HL-60/S4 treated with phorbol 12-myristate 13-acetate at 8.2 ng/mL for 4 days and 3 days (cell line): ENCODE results near the gene MTX1.
"Not testable (repeated sequence)": the region's sequence is repeated elsewhere in the genome, so short reads cannot be mapped to it uniquely, and the experiment has no call there.

Source experiments
- in situ Hi-C: fragments of 300-500 bp; cut with MboI; formaldehyde crosslinking; loops from 2 replicates; pipeline ENCODE4 v1.15.0; 2022; ENCODE audit warnings: low sequenced_read_pairs

The MTX1 gene

GRCh38 chr1:155208541-155209311, at the start of gene MTX1:
Gene MTX1, plus strand, starts transcription at chr1:155208695. Its CDS starts 110 bp downstream, at chr1:155208805.
- in situ Hi-C loops, result no loop called here

GRCh38 chr1:155158991-155159390, 49.5 kb upstream of the MTX1 start:
- in situ Hi-C loops, result no loop called here

GRCh38 chr1:155160128-155160527, 48.4 kb upstream of the MTX1 start:
- in situ Hi-C loops, result no loop called here

- in situ Hi-C loops, result not testable (repeated sequence)
Measured at GRCh38 chr1:155162631-155163030, 45.9 kb upstream of the MTX1 start.

- in situ Hi-C loops, result not testable (repeated sequence)
Measured at GRCh38 chr1:155163785-155164184, 44.7 kb upstream of the MTX1 start.

- in situ Hi-C loops, result loop anchor here (5.0 kb wide), 1 partner anchor 67 kb away; no protein-coding TSS in a partner anchor
Measured at GRCh38 chr1:155164625-155165024, 43.9 kb upstream of the MTX1 start.

GRCh38 chr1:155166051-155166470, 42.4 kb upstream of the MTX1 start:
- in situ Hi-C loops, result loop anchor here (5.0 kb wide), 1 partner anchor 69 kb away; no protein-coding TSS in a partner anchor

GRCh38 chr1:155166471-155167165, 41.9 kb upstream of the MTX1 start:
- in situ Hi-C loops, result loop anchor here (5.0 kb wide), 1 partner anchor 69 kb away; no protein-coding TSS in a partner anchor

- in situ Hi-C loops, result loop anchor here (5.0 kb wide), 1 partner anchor 70 kb away; no protein-coding TSS in a partner anchor
Measured at GRCh38 chr1:155167166-155168104, 41.1 kb upstream of the MTX1 start.

GRCh38 chr1:155168105-155168445, 40.4 kb upstream of the MTX1 start:
- in situ Hi-C loops, result loop anchor here (5.0 kb wide), 1 partner anchor 71 kb away; no protein-coding TSS in a partner anchor

- in situ Hi-C loops, result loop anchor here (5.0 kb wide), 1 partner anchor 71 kb away; no protein-coding TSS in a partner anchor
Measured at GRCh38 chr1:155168456-155169210, 39.9 kb upstream of the MTX1 start.

GRCh38 chr1:155169541-155169940, 39.0 kb upstream of the MTX1 start:
- in situ Hi-C loops, result loop anchor here (5.0 kb wide), 1 partner anchor 72 kb away; no protein-coding TSS in a partner anchor

GRCh38 chr1:155170101-155170785, 38.3 kb upstream of the MTX1 start:
- in situ Hi-C loops, result no loop called here

- in situ Hi-C loops, result no loop called here
Measured at GRCh38 chr1:155170806-155171205, 37.7 kb upstream of the MTX1 start.

GRCh38 chr1:155171836-155172731, 36.4 kb upstream of the MTX1 start:
- in situ Hi-C loops, result no loop called here

- in situ Hi-C loops, result no loop called here
Measured at GRCh38 chr1:155172732-155173477, 35.6 kb upstream of the MTX1 start, which contains the start of gene KRTCAP2. Gene KRTCAP2, minus strand, starts transcription at chr1:155173304. Its CDS starts 80 bp downstream, at chr1:155173224.

GRCh38 chr1:155173478-155174323, 34.8 kb upstream of the MTX1 start, which contains the start of gene TRIM46:
Gene TRIM46, plus strand, starts transcription at chr1:155173849. Its CDS starts 118 bp downstream, at chr1:155173967.
- in situ Hi-C loops, result no loop called here
